NCI-H2081 (cell line): Measurements from ENCODE around the gene SAMSN1.

ENCODE experiments used
- DNase-seq, 2 experiments: peaks; one replicate each; lab custom pipeline; 2025; lab: John Stamatoyannopoulos, UW

The SAMSN1 gene

DNA sequence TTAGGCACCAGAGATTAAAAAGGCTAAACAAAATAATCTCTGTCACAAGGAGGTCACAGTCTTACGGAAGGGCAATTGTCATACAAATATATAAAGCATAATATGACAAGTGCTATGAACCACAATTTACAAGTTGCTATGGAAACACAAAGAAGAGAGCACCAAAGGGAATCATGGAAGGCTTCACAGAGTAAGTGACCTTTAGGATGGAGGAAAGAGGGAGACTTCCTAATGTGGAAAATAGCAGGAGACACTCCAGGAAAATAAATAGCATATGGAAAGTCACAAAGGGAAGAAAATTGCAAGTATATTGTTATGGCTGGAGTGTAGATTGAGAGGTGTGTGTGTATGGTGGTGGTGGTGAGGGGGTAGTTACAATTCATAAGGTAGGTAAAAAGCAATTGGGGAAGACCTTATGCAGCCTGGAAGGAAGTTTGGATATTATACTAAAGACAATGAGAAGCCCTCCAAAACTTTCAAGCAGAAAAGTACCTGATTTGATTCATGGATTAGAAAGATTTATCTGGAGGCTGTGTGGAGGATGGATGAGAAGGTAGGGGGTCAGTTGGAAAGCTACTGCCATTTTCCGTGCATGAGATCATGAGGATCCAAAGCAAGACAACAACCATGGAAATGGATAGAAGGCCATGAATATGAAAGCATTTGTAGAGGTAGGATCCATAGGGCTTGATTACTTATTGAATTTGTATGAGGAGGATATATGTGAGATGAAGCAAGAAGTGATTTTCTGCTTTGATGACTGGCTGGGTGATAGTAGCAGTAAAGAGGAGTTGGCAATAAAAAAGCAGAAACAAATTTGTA lies 61.7 kb downstream of the SAMSN1 start:
- DNase-seq = no peak

DNA sequence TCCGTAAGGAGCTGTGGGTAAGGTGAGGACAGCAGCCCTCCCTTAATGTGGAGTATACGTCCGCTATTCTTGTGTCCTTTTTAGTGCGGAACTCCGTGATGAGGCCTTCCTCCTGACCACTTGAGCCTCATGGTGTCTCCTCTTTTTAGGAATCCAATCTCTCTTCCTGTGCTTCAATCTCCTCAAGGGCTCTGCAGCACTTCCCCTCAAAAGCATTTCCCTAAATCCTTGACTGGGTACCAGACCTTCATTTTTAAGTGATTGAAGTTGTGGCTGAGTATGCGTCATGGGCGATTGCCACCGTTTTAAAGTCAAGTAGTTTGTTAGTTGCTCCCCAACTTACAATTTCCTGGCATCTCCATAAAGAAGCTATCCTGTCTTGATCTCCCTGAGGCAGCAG lies 62.8 kb downstream of the SAMSN1 start:
- no peak for DNase-seq

DNA sequence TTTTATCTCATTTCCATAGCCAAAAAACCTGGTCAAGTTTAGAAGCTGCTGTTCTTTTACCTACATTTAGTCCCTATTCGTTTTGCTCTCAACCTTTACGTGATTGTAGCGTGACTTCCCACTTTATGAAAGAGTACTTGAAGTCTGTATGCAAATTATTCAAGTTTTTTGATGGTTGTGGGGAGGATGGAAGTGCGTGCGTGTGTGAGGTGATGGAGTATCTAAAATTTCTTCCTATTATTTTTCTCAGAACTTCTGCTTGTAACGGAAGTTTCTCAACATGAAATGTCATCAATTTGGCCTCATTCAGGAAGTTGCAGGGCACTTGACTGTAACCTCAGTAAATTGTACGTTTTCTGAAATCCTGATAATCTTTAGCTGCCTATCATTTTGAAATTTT lies 64.0 kb downstream of the SAMSN1 start:
- DNase-seq = no peak

DNA sequence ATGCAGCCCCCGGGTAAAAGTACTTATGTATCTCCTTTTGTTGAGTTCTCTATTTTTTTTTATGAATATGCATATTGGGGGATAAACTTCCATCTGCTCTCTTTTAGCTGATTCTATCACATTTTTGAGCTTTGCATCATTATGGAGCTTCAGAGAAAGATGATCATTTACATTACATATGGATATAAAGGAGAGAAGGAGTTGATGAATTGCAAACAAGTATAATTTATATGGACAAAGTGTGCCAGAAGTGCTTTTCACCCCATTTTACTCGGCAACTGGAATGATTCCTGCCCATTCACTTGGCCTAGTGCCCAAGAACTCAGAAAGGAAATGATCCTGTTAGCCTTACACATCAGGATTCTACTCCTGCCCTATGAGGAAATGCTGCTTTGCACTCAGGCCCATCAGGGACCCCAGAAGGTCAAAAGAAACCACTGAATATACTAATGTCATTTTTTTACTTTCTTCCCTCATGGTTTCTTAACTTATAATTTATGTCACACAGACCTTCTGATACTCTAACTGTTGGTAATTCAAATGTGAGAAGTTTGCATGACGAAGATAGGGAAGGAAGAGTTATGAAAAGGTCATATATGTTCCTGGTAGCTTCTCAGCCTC lies 65.6 kb downstream of the SAMSN1 start:
- DNase-seq = peak in 1 of 2 experiments; percentile 1

DNA sequence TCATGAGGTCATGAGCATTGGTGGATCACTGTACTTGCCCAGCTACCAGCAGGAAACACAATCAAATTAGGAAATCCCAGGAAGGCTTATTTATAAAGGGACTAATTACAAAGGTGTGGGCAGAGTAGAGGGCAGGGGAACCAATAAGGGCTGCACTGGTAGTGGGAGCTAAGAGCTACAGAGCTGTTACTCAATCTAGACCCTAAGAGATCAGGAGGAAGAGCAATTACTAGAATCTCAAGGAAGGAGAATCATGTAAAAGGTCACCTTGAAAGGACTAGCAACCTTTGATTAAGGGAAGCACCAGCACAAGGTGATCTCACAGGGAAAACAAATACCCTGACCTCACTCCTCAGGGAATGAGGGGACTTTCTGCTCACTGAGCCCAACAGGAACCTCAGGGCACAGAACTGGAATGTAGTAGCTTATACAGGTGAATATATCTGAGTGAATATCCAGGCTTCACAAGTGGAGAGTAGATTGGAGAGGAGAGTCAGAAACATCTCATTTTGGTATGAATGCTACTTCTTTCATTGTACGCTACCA lies 66.8 kb downstream of the SAMSN1 start:
- no peak for DNase-seq

DNA sequence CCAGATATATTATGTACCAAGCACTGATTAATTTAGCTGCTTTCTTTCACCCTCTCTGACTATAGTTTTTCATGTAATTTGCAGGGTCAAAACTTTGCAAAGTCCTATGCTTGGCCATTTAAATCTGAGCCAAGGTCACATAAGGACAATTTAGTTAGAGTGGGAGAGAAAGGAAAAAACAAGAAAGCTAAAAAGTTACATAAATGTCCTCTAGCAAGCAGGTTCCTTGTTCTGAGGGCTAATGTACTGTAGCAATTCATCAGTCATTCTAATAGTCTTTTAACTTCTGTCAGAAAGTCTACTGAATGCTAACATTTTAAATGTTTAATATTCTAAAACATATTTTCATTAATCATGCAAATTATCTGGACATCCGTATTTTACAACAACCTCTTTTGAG lies 68.3 kb downstream of the SAMSN1 start:
- no peak for DNase-seq

DNA sequence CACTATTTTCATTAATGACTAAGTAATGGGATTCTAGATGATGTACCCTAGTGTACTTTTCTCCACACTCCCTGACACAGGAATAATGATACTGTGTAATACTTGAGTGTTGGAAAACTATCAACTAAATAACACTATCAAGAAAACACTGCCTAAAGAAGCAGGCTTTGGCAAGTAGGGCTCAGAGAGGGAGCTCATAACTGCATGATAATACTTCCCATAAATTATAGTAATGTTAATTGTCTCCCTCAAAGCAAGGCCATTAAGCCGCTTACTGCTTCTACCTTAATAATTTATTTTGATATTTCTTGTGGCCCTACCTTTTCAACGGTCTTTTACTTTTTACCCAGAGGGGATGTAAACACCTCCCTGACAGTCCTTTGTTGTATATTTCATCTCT lies 69.0 kb downstream of the SAMSN1 start:
- no peak for DNase-seq

DNA sequence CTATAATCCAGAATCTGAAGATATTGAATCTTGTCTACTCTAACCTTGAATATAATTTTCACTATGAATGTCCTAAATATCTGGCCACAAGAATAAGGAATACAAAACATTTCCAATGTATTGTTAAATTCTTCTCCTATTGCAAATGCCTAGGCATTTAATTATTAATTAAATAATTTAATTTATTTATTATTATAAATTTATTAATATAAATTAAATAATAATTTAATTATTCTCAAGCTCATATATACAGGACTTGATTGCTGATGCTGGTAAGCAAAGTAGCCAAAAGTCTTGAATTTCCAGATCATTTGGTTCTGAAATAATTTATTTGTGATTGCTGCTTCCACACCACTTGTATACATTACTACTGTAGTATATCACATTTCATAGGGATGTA lies 71.1 kb downstream of the SAMSN1 start:
- DNase-seq = no peak

DNA sequence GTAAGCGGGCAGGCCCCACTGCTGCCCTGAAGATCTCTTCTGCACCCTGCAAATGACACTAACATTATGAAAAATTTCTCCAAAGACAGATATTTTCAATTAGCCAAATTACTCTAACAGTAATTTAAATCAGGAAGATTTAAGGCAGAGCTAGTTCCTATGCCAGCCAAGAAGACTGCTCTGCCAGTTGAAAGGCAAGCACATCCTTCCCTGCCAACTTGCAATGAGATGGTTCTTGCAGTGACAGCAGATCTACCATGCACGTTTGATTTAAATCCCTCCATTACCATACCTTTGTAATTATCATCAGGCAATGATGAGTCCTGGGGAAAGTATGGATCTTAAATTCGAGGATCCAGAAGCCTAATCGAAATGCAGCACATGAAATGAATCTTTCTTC lies 76.5 kb downstream of the SAMSN1 start:
- DNase-seq = no peak

DNA sequence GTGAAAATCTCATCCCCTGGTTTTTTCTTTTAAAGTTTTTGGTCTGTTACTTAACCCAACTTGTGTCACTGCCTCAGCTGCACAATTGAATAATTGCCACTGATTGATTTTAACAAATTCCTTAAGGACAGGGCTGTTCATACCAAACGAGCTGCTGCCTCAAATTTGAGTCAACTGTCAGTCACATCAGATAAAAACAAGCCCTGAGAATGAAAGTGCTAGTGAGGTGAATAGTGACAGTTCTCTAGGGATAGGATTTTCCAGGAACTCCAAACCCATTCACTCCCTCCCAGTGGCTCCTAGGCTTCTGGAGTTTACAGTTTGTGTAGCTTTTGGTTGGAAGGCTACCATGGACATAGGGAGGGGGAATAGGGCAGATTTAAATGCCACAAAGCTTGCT lies 79.4 kb downstream of the SAMSN1 start:
- no peak for DNase-seq

DNA sequence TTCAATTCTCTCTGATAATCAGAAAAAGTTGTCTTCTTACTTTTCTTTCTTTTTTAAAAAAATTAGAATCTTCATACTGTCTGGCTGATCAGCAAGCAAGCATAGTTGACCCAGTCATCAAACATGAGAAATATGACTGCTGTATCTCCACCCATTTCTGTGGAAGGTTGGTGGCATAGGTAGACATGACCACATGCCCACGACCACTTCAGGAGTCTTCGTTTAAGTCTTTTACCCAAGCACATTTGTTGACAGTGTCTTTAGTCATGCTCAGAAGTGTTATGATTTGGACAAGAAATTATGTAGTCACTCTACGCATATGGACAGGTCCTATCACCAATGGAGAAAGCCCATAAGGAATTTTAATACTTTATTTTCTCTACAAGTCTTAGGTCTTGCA lies 88.4 kb downstream of the SAMSN1 start:
- no peak for DNase-seq

DNA sequence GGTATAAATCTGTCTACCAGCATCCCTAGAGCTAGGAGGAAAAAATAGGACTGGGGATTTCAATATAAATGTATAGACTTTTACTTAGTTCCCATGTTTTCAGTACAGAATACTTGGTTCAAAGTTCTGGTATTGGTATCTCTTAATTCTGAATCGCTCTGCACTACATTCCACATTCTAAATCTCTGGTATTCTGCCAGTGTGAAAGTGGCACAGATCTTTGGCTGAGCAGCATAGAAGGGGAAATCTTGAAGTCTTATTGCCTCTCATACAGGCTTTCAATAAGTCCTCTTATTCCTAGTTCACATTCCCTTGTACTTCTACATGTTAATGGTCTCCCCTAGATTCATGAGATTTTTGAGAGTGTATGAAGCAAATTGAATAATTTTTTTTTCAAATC lies 89.2 kb downstream of the SAMSN1 start:
- DNase-seq = no peak

DNA sequence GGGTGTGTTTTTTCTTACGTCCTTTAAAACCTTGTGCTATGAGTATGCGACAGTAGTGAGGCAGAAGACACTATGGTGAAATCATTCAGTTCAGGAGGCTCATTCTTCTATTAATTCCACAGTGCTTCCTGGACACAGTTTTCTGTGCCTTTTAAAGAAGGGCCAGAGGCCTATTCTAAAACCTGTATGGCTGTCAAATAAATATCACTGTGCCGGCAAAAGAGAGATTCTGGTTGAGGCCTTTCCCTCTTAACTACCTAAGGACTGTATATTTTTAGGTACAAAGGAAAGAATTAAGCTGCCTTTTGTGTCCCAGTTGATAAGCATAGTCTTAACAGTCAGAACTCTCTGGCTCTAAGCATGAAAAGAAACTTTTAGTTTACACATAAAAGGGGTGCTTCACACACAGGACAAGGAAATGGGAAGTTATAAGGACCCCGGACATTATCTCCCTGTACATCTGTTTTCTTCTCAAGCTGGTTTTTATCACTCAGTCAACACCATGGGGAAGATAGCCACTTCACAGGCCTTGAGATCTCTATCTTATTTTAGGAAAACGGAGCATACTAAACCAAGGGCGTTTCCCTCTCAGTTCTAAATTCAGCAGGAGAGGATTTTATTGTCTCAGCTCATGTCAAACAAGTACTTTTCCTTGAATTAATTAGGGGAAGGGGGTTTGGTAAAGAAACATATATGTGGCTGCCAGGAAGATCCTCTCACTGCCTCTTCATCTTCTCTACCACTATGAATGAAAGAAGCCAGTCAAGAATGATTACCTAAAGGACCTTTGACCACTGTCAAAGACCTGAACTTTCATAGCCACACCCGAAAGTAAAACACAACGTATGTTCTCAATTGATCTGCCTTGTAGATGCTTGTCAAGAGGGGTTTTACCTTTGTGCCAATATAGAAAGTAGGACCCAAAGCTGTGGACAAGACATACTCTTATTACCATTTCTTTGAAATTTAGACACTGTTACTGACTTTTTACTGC lies 91.8 kb downstream of the SAMSN1 start:
- no peak for DNase-seq

DNA sequence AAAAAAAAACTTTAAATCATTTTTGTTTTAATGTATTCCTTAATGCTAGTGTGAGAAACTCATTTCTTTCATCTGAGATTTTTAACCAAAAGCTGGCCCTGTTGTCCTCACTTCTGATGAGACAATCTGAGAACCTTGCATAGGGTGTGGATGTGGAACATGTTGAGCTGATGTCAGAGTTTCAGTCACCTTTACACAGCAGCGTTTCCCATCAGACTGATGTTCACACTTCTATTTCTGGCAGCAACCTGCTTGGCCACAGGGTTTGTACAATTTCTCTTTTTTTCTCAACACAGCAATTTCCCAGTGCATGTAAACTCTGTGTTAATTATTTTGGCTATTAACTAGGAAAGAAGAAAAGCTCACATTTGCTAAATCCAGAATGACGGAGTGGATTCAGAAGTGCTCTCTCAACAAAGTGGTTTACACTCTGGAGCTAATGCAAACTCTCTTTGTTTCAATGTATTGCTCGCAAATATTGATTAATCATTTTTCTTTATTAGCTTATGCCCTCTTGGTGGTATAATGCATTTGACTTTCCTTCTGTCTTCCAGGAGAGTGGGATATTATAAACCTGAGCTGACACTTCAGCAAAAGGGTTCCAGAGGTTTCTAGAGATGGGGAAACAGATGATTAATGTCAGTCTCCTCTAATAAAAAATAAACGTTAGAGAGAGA lies 92.6 kb downstream of the SAMSN1 start:
- no peak for DNase-seq

DNA sequence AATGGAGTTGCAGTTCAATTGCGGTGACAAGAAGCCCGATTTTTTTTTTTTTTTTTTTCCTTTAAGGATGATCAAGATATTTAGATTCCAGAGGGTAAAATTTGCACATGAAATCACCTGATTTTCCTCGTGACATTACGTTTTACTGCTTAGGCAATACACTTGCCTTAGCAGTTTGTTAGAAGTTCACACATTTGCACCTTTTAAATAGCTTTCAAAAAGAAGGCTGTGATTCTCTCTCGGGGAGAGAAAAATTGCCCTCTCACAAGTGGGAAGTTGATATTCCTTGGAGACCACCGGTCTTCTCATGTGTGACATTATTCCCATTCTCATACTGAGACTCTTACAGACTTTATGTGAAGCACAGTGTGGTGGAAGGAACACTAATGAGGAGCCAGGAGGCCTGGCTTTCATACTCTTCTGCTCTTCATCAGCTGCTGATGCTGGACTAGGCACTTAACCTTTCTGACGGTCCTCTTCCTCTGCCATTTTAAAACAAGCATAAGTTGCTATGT lies 93.3 kb downstream of the SAMSN1 start:
- DNase-seq = no peak

DNA sequence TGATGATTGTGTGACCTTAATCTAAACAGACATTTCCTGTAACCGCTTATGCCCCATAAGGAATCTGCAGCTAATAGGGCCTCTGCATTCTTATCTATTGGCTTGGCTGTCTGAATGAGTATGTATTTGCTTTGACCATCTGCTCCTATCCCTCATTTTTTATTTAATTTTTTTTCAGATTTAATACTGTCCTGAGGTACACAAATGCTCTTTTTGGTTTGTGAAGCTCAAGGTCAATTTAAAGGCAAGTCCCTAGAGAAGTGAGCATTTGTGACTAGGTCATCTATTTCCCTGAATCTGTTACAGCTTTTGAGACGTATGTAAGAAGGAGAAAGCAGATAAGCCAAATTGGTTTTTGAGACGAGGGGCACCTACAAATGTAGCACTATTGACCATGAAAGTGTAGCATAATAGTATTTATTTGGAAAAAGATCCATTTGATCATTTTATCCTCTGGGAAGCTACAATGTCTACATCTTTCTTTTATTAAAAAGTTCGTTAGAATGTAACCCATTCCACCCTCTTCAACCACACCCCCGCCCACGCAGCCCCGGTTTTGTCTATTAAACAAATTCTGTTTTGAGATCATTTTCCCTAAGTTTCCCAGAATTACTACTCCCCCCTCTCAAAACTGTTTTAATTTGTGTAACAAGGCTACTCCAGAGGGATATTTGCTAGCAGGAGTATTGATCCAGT lies 93.9 kb downstream of the SAMSN1 start:
- DNase-seq = no peak

DNA sequence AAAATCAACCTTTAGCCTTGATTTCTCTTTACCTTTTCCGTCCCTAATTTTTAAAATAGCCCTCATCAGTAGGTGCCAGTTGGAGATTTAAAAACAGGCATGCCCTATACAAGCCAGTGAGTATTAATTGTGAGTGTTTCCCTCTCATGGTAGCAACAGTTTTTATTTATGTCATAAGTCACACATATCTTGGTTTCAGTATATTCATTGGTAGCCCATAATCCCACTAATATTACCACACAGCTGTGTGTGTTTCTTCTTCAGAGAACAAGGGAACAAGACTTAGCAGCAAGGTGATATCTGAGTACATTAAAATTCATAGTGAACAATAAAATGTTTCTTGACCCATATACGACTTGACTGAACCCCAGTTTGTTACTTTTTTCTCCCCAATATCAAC lies 94.6 kb downstream of the SAMSN1 start:
- no peak for DNase-seq

DNA sequence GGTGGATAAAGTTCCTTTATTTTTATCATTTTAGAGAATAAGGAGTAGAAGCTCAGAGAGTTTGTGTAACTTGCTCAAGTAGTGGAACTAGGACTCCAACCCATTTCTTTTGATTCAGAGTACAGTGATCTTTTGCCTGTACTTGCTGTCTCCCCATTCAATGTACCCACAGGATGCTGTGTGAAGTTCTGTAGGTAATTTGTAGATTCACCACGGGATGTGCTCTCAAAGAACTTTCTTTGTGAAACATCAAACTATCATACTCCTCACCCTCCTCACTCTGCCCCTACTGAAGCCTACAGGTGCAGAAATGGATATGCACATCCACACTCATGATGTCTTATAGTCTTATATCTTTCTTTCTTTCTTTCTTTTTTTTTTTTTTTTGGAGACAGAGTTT lies 97.3 kb downstream of the SAMSN1 start:
- DNase-seq = no peak

DNA sequence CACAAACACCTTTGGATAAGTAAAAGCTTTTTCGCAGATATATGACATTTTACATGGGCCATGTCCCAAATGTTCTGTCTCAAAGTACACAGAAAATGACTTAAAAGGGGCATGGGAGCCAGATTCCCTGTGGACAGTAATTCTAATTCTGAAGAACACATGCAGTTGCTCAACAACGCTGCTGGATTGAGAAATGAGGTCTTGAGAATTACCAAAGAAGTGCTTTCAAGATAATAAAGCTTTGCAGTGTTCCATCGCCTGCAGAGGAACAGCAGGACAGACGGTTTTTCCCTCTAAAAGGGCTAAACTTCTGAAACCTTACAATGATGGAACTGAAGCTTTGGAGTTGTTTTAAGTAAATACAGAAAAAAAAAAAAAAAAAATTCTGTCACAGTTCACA lies 107.9 kb downstream of the SAMSN1 start:
- DNase-seq = no peak

DNA sequence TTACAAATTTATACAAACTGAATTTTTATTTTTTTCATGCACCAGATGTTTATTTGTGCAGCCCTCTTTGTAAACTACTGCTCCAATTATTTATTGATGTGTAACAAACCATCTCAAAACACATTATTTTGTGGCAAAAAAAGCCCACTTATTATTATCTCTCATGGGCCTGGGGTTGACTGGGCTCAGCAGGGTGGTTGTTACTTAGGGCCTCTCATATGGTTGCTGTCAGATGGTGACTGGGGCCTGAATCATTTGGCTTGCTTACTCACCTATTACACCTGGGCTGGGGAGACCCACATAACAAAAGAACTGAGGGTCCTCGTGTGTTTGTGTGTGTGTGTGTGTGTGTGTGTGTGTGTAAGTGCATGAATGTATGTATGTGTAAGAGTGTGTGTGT lies 110.7 kb downstream of the SAMSN1 start:
- no peak for DNase-seq
